Stimulated activated CD8-positive, alpha-beta memory T cell treated with anti-CD3 and anti-CD28 coated beads, Interleukin-15, amount 100 ng/mL, for 24 hours (primary cell): ENCODE measurements around the gene MYO1G.
"Not testable (repeated sequence)": the region's sequence is repeated elsewhere in the genome, so short reads cannot be mapped to it uniquely, and the experiment has no call there.

Source experiments
- DNase-seq: peaks from one replicate; pipeline ENCODE4 v3.0.0-alpha.2; 2020; ENCODE audit warnings: low read depth

MYO1G gene

GRCh38 chr7:44978511-44979366, at the start of gene MYO1G:
Gene MYO1G (minus strand): TSS chr7:44979015. CDS start chr7:44978961, 54 bp downstream.
- DNase-seq: peak; percentile 56

- DNase-seq: no peak
Observed at GRCh38 chr7:45028138-45028919, 49.5 kb upstream of the MYO1G start.

DNA sequence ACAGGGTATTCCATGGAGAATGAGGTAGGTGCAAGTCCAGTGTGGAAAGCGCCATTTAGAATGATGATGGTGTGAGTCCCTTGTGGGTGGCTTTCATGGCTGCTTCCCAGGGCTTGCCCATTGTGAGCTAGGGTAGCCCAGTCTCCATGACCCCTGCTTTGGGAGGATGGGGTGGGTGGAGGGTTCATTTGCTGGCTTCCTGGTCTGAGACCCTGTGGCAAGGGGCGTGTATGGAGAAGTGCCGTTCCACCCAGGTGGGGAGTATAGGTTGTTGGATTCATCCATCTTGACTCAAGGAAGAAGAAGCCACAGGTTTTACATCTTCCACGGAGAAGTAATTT, 48.9 kb upstream of the MYO1G start:
- DNase-seq: no peak

- no peak for DNase-seq
Observed at GRCh38 chr7:45026984-45027773, 48.4 kb upstream of the MYO1G start.

GRCh38 chr7:45026013-45026412, 47.2 kb upstream of the MYO1G start:
- no peak for DNase-seq

DNA sequence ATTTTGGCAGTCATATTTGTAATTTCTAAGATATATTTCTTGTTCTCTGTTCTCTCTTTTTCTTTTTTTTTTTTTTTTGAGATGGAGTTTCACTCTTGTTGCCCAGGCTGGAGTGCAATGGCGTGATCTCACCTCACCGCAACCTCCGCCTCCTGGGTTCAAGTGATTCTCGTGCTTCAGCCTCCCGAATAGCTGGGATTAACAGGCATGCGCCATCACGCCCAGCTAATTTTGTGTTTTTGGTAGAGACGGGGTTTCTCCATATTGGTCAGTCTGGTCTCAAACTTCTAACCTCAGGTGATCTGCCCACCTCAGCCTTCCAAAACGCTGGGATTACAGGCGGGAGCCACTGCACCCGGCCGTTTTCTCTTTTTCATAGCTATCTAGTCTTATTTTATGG, 46.7 kb upstream of the MYO1G start:
- not testable (repeated sequence) for DNase-seq

DNA sequence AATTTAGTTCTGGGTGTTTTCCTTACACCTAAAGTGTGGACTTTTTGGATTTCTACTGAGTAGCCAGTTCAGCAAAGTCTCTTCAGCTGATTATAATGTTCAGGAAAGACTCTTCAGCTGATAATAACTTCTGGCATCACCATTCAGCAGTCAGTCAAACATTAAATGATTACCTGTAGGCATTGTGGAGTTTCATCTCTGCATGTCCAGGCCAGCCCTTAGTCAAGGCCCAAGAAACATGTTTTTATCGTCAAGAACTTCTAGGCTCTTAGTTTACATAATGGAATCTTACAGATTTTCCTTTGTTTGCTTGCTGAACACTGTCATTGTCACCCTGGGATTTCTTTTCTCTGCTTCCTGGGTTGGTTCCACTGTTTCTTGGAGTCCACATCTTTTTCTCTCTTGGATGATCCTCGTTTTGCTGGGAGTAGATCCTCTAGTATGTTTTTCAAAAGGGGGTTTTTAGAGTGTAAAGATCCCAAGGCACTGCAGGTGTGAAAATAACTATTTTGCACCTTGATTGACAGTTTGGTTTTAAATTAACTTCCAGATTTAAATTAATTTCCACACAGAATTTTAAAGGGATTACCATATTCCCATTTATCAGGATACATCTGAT, 45.4 kb upstream of the MYO1G start:
- no peak for DNase-seq

DNA sequence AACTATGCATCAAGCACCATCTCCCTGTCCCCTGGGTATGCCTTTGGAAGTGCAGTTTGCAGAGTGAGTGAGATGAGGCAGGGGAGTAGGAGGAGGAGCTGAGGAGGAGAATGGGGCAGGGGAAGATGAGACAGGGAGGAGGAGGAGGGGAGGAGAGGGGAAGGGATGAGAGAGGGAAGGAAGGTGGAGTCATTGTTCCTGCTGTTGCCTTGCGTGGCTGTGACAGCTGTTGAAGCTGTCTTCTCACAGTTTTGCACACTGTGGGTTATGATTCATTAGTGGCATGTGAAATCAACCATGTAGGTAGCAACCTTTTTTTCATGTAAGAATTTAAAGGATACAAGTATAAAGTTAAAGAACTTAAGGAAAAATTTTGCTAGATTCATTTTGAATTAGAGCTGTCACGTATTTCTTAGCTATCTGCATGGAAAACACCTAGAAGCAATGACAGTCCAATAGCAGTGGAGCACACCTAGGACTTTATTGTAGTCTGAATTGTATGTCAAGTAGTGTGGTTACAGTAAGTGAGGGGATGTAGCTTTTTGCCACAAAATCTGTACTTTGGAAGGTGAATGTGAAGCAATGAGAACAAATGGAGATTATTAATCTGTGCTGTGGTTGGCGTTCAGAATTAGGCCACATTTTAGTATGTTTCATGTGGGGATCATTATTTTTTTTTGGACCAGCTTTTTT, 42.9 kb upstream of the MYO1G start:
- DNase-seq: no peak

DNA sequence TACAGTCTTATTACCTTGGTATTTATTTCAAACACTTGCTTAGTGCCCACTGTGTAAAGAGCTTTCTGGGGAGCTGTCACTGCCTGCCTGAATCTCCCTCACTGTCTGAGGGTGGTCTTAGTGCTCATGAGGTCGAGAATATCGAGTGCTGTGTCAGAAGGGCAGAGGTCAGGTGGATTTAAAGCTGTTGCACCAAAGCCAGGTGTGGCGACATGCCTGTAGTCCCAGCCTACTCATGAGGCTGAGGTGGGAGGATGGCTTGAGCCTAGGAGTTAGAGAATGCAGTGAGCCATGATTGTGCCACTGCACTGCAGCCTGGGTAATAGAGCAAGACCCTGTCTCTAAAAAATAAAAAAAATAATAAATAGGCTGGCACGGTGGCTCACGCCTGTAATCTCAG, 42.1 kb upstream of the MYO1G start:
- DNase-seq: no peak

GRCh38 chr7:45017253-45017652, 38.4 kb upstream of the MYO1G start:
- DNase-seq: no peak

GRCh38 chr7:45015313-45015712, 36.5 kb upstream of the MYO1G start:
- DNase-seq: no peak

DNA sequence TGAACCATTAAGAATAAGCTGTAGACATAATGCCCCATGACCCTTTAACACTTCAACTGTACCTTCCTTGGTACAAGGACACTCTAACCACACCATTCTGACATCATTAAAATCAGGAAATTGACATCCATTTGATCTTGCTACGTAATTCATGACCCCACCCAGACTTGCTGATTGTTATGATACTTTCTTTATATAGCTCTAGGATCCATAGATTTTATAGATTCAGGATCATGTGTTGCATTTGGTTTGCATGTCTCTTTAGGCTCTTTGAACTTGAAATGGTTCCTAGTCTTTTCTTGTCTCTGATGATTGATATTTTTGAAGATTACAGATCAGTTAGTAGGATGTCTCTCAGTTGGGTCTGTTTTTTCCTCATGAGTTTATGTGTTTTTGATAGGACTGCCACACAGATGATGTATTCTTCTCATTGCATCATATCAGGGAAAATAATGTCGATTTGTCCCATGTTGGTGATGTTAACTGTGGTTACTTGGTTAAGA, 34.7 kb upstream of the MYO1G start:
- DNase-seq: no peak

- DNase-seq: no peak
Observed at GRCh38 chr7:45007571-45008328, 28.9 kb upstream of the MYO1G start.

DNA sequence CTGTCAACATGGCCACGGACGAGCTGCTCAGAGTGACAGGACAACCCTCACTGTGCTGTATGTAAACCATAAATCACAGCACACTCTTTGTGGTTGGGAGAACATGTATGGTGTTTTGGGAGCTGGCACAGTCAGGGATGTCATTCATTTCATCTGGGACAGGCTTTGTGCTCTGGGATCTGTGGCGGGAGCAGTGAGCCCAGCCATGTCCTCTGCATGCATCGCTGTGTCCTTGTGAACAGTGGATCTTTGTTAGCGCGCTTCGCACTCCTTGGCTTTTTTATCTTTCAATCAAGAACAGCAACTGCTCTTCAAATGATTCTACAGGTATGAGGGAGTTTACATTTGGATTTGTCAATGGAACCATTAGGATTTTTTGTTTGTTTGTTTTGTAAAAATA, 28.3 kb upstream of the MYO1G start:
- DNase-seq: no peak

DNA sequence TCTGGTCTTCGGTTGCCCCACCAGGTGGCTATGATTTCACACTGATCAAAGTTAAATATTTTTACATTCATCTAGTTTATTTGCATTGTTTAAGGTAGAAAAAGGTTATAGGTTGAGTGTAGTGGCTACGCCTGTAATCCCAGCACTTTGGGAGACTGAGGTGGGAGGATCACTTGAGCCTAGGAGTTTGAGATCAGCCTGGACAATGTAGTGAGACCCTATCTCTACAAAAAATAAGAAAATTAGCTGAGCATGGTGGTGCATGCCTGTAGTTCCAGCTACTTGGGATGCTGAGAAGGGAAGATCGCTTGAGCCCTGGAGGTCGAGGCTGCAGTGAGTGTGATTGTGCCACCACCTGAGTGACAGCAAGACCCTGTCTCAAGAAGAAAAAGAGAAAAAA, 25.0 kb upstream of the MYO1G start:
- DNase-seq: no peak

- DNase-seq: no peak
Observed at GRCh38 chr7:45001826-45002225, 23.0 kb upstream of the MYO1G start.

GRCh38 chr7:45001138-45001694, 22.4 kb upstream of the MYO1G start:
- DNase-seq: no peak

DNA sequence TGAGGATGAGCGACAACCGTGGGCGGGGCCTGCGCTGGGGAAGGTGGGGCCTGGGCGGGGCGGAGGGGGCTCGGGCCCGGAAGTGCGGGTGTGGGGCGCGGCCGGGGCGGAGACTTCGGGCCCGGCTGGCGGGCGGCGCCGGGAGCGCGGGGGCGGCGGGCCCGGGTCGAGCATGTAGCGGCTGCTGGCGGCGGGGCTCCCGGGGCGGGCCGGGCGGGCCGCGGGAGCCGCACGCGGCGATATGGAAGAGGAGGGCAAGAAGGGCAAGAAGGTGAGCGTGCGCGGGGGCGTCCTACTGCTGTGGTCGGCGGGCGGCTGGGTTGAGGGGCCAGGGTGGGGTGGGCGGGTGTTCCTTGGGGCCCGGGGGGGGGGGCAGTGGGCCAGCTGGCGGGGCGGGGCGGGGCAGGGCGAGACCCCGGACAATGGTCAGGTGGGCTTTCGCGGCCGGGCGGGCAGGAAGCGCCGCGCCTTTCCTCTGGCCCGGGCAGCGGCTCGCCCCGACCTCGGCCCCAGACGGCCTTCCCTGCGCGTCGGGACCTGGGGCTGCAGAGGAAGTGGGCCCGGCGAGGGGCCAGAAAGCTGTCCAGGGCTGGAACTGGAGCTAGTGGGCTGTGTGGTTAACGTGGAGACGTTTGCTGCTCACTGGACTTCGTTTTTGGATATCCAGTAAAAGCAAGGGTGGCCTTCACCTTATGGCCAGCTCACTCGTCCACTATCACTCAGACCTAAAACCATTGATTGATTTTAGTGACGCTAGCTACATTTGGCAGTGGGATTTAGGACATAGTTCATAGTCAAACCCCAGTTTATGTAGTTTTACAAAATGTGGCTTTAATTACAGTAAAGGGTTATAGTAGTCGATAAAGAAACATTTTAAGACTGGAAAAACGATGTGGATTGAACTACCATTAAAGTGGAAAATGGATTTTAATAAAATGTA, 21.5 kb upstream of the MYO1G start, which contains the start of gene CCM2:
TSS of gene CCM2 (plus strand) at position 109 of the 940 bp plus-strand sequence. CDS start at position 242, 133 bp downstream.
- no peak for DNase-seq
